ENCODE results near the gene PRKG1.
A peak's percentile ranks its signal among the peaks of the same experiment; 100 is the strongest.

The PRKG1 gene

DNA sequence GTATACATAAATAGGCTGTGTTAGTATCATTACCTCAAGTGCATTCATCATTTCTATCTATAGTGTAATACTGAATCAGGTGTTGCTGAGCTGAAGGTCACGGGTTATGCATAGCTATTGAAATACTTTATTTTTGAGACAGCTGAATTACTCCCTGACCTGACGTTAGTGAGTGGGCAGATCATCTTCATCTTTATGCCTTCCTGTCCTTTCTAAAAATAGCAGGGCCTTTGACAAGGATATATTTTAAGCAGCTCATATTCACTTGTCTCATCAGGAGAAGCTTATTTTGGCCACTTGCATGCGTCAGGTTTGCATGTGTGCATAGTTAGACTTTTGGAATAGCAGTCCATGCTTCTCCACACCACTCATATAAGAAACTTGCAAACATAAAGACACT is 1176.2 kb downstream of the PRKG1 start:
- DNase-seq: no peak

DNA sequence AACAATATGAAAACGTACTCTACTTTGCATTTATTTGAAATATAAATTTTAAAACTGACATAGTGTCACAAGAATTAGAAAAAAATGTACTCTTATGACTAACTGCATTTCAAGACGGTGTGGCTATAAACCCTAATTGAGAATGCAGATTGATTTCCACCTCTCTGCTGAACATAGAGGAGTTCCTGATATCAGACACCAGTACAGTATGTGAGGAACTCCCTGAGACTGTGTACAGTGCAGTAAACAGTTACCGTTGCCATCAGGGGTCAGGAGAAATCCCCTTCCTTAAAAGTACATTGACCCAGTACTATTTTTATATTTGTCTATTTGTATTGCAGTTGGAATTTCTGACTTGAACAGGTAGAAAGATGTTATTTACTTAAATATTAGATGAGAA is 1178.0 kb downstream of the PRKG1 start:
- DNase-seq: no peak

DNA sequence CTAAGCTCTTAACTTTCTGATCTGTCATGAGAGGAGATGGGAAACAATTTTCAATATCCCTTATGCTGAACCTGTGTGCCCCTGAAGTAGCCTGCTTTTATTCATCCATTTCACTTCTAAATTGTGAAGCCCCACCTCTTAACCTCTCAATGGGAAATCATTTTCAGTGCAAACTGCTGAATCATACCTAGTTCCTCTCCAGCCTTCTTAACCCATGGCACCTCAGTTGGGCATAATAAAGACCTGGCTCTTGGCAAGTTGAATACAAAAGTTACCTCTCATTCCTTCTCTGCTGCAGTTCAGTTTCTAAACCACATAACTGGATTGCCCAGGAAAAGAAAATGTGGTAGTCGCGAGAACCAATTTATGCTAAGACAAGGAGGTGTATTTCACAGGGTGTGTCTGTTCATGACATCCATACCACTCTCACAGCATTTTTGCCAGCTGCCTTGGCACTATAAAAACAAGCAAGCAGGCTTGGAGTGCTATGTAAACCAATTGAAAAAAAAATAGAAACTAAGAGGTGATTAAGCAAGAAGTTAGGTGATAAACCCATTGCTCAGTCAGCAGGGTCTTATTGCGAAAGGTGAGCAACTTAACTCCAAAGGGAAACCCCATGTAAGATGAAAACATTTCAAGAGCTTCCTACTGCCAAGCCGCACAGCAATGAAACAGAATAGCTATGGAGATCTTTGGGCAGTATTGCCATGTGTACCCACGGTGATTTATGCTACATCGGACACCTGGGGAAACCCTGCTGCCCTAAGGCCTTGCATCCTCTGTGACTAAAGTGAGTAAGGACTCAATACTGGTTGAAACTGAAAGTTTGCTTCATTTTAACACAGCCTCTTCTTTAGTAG is 1182.8 kb downstream of the PRKG1 start:
- no peak for DNase-seq

DNA sequence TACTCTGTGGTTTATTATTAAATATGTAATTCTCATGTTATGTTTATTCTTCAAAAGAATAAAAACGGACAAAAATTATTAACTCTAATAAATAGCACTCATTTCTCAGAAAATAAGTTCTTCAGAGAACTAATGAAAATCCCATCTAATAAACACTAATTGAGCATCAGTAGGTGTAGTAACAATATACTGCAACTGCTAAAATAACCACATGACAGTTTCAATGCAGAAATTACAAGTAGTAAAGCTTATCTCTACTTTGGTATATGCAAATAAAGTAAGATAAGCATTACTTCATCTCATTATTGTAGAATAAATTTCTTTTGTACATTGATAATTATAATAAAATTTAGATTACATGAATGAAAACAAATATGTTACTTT is 1183.4 kb downstream of the PRKG1 start:
- DNase-seq: no peak

DNA sequence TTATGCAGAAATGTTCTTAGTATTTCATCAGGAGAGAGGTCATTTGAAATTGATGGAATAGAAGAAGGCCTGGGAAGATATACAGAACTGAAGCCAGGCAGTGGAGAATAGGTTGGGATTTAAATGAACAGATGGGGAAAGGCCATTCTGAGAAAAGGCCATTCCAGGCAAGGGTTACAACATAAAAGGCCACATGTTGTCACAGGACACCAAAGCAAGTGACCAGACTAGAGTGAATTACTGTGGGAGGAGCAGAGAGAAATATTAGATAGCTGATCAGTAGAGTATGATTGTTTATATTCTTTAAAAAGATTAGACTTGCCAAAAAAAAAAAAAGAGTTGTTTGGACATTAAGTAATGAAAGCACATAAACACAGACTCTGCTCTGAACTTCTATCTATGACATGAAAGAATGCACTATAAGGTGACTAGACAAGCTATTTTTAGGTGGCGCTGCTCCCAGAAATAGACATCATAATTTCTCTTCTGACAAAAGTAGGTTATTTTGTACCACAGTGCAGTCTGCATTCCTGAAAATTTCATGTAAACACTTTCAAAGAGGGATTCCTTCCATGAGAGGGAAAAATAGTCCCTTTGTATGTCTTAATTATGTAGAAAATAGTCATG is 1184.6 kb downstream of the PRKG1 start:
- no peak for DNase-seq

DNA sequence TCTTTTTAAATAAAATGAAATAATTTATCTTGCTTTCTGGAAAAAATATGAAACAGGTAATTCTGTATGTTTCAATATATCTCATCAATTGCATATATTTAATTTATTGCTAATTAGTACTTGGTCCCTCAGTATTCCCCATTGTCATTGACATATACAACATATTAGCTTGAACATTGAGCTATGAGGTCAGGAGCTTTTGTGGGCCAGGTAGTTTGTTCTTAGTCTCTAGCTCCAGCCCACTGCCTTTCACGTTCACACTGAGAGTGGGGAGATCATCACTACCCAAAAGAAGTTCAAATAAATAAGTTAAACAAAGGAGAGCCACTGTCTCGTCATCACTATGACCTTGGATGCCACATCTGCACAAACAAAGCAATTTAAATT is 1185.1 kb downstream of the PRKG1 start:
- DNase-seq: no peak

DNA sequence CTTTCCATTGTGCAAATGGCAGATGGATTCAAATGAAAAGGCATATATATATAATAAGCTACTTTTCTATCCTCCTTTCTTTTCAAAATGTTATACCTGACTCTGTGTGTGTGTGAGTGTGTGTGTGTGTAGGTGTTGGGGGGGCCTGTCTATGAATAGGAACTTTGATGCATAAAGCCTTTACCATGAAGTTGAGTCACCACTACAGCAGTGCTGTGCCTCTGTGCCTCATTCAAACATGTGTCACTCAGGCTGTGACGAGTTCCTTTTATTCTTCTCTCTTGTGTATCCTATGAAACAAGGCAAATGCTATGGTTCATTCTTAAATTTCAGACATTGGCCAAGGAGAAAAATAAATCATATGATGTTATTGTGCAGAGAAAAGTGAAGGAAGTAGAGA is 1187.1 kb downstream of the PRKG1 start:
- DNase-seq: no peak

DNA sequence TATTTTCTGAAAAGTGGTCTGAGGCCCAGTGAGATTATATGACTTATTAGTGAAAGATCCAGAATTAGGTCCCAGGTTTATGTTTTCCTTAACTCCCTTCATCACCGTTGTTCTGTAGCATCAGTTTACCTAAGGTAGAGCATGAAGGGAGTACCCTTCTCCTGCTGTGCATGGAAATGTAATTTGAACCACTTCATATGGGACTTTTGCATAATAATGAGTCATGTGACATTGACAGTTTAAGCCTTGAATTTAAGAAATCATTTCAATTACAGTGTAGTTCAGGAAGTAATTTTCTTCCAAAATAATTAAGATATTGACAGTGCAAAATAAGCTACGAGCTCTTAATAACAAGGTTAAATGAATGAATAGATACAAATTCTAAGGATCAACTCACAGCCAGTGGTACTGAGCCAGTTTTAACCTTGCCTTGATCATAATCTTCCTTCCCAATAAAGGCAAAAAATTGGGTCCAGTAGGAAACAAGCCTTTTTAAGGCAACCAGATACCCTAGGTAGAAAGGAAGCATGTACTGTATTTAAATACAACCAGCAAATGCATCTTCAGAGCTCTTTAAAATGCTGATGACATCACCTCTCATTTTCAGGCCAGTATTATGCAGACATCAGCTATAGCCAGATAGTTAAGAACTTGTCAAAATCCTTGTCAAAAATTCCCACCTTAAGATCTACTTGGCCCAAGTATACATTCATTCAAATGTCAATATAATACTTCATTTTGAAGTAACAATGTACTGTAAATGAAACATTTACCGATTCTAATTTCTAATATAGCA is 1191.0 kb downstream of the PRKG1 start:
- no peak for DNase-seq

DNA sequence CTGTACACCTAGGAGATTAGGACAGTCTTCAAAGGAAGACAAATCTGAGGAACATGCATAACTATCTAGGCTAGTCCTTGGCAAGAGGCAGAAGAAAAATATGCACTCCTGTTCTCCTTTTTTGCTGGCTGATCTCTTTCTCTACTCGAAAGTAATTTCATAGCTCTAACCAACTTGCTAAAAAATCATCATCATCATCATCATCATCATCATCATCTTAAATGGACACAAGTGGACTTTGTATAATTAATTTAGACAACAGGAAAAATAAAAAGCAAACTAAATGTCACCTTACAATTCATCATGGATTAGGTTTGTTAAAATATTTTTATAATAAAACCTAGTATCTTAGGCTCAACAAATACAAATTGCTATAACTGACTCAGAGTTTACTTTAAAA is 1192.6 kb downstream of the PRKG1 start:
- no peak for DNase-seq

DNA sequence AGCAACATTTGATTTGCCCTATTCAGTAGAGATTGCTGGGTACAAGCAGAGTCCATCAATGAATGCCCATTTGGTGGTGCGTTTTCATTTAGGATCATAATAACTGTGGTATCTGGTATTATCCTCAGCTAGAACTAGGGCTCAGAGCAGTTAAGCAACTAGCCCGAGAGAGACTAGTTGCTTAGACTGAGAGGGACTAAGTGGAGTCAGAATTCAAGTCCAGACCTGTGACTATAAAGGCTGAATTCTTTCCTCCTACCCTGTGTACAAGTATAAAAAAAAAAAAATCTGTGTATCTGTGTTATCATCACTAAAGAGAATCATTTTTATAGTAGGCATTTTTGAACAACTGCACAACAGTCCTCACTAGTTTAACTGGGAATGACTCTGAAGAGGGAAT is 1194.5 kb downstream of the PRKG1 start:
- DNase-seq: no peak

DNA sequence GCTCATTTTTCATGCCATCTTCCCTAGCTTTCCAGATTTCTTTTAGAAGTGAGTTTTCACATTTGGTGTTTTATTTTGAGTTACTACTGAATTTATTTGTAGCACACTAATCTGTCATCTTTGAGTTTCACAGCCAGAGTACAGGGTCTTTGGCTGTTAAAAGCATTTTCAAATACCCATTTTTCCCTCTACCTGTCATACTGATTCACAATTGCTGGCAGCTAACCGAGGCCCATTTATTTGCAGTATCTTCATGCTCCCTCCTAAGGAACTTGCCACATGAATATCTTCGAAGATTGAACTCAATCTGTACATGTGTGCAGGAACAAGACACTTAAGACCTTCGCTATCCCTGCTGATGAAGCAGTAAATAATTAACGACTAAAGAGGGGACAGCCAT is 1194.9 kb downstream of the PRKG1 start:
- no peak for DNase-seq

DNA sequence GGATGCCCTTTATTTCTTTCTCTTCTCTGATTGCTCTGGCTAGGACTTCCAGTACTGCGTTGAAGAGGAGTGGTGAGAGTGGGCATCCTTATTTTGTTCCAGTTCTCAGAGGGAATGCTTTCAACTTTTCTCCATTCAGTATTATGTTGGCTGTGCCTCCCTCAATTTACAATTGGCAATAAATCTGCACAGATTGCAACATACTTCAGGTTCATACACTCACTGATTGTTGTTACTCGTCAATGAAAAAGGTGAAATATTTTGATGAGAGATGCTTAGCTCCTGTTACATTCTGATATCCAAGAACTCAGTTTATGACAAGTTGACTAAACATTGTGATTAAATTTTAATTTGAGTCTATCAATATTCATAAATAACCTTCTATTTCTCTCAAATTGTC is 1201.9 kb downstream of the PRKG1 start:
- no peak for DNase-seq

DNA sequence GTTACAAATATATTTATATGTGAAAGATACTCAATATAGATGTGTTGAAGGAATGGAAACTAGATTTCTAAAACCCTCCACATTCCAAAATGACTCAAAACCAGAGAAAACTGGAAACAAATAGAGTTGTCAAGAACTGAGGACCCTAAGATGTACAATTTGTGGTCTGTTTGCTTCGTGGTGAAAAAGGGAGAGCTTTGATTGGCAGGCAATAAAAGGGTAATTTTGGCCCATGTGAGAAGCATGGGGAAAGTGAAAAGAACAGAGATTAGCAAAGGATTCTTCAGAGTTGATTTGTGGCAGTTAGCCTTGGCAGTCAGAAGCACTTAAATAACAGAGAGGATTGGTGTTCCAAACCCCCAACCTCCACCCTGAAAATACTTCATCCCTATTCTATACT is 1202.7 kb downstream of the PRKG1 start:
- no peak for DNase-seq

DNA sequence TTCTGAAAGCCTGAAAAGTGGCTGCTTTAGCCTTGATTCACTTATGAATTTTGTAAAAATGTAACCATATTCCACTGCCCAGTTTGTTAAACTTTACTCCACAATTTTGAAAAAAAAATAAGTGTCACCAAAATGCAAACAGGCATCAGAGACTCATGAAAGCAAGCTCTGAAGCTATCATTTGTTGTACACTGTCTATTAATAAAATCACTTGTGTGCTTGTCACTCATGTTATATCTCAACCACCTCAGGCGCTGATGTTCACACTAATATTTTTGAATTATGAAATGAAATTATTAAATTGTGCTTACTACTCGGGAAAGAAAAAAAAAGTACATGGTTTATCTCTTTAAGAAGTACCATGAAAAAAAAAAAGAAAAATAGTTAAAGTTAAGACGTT is 1205.3 kb downstream of the PRKG1 start:
- no peak for DNase-seq

DNA sequence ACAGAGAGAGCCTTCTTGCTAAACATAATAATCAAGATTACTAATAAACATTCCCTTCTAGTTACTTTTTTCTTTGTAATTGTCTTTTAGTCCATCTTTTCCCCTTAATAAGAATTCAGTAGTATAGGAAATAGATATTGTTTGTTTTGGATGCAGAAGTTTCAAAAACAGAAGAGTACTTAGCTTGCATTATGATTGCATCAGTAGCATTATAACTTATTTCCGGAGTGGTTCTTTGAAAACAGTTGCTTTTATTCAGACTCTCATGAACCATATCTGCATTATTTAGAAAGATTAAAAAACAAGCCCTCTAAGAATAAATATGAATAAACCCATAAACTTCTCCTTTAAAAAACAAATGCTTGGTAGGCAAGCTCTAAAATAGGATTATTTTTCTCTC is 1205.8 kb downstream of the PRKG1 start:
- DNase-seq: no peak

DNA sequence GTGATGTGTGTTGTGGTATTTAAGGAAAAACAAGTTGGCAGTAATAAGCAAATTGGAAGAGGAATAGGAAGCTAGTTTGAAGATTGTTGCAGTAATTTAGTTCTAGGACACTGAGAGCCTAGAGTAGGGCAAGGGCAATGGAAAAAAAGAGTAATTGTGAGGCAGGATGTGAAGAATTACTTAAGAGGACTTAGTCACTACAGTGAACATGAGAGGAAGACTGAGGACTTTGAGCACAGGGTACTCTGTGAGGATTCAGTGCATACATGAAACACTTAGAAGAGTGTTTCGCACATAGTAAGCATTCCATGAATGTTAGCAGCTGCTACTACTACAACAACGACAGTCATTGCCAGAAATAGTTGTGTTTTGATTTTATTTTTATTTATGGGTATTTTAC is 1208.9 kb downstream of the PRKG1 start:
- no peak for DNase-seq

DNA sequence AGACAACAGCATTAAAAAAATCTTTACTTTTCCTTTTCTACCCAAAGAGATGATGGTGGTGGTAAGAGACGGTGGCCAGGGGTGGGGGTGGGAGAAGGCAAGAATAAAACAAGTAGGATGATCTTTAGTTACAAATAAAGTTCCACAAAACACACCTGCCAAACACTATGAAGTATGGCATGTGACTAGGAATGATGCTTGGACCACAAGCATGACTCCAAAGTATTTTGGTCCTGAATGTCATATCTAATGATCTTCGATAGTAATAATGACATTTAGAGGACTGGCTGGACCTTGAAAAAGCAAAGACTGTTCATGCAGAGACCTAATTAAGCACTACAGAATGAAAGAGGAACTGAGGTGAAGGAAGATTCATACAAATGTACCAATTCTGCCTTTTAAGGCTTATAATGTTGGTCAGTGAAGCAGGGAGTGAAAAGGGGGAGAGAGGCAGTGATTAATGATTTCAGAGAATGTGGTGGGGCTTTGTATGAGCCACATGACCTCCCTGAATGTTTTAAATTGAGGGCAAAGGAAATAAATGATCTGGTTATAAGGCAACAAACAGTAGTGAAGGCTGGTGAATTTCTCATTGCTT is 1210.2 kb downstream of the PRKG1 start:
- DNase-seq: no peak

DNA sequence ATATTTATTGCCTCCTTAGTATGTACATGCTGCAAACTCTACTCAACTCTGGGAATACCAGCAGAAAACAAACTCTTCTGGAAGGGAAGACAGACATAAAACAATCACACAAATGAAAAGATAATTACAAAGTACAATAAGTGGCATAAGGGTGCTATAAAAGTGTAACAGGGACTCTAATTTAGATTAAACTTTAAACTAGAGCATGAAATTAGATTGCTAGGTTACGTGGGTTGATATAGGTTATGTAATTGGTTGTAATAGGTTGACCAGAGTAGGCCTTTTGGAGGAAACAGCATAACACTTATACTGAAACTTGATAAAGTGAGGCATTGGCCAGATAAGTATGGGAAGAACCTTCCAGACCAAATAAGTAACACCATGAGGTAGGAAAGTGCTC is 1213.6 kb downstream of the PRKG1 start:
- no peak for DNase-seq

DNA sequence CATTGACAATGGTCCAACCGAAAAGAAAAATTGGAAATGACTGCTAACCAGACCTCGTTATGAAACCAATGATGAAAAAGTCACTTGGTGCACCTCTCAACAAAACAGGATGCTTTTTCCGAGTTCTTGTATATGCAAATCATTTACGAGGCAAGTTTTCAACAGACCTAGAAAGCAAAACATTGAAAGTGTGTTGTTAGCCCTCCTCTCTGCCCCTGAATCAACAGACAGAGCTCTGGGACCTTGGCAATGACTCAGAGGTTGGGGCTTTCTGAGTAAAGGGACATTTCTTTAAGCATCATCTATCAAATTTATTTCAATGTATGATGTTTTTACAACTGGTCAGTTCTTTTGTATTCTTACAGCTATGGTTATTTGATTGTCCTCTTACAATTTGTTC is 1223.5 kb downstream of the PRKG1 start:
- no peak for DNase-seq

DNA sequence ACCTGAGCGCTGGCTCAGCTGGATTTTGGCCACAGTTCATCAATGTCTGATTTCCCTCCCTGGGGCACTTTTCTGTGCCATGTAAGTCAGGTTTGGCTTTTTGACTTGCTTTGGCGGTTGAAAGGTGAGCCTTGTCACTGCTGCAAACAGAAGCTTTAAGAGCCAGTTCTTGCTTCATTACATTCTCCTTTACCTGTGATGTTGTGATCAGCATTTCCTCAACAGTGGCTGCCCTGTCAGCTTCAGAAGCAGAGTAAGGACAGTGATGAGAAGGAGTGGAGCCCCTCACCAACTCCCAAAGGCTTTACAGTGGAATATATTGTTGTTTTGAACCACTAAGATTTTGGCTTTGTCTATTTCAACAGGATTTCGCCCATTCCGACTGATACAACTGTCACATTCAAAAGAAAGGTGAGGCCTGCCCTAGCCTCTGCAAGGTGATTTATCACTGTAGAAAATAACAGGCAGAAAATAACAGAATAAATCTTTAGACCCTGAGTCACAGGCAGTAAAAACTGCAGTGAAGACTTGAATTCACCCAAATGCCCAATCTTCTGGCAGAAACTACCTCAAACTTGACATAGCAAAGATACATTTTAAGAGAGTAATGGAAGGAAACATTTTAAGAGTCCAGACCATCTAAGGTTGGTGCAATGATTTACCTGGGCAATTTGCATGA is 1226.5 kb downstream of the PRKG1 start:
- DNase-seq: no peak

DNA sequence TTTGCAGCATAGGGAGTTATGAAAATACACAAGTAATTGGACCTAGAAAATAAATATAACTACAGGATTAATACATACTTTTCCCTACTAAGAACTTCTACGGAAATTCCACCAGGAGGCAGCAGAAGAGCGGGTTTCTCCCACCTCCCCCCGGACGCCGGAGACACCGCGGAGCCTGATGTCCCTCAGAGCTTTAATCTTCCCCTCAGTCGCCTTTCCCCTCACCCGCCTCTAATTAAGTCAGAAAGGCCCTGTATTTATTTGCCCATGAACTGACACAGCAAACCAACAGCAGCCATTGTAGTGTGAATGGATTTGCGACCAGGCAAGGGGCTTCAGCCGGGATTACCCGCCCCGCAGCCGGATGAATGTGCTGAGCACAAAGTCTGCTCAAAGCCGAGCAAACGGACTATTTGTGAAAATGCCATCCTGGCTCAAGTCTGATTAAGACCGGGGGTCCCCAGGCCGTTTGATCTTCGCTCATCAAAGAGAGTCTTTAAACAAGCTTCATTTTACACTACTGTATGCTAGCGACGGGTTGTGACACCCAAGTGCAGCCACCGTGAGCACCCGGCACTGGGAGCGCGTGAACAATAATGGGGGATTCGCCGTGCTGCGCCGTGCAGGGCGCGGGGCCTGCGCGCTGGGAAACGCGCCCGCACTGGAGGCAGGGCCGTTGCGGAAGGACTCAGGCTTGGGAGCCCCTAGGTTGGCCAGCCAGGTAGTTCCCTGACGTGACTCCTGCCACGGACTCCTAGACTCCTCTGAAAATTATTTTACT is 1234.2 kb downstream of the PRKG1 start:
- peak; percentile 17 to 18 for DNase-seq

DNA sequence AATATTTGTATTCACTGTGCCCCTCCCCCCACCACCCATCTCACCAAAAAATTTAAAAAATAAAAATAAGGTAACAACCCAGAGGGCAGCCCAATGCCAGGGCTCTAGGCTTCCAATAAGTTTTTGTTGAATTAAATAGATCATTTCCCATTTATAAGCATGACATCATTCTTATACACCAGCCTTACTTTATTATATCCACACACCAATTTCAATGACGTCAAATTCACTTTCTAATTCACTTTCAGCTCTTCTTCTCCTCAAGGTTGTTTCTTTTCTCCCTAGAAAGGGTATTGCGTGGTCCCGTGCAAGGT is 1238.6 kb downstream of the PRKG1 start:
- DNase-seq: no peak
